Calu3 (cell line): ENCODE measurements around the gene TXK. TPM values are rescaled to one million over a fixed set of nuclear protein-coding genes. Genes with fewer than 3 reads are reported as not detected.

Experiments used
- BruUV-seq: library from RNA; stranded (reverse); fragments of 400-500 nt; replicated peaks from 2 replicates; lab custom pipeline; 2021; lab: Mats Ljungman, UMichigan
- CTCF ChIA-PET: fragments of 300-600 bp; sonication (Branson Sonifier 250); formaldehyde crosslinking; loops from one replicate; lab custom pipeline; 2022; ENCODE audit warnings: antibody characterized with exemption; lab: Charles Lee
- DNase-seq: peaks from one replicate; pipeline ENCODE4 v3.0.0; 2022
- H3K27ac Mint-ChIP-seq: one replicate; pipeline ENCODE4 v1.8.0; 2022; ENCODE audit warnings: mixed read lengths; ENCODE audit not compliant: unreplicated experiment
- H3K27me3 Mint-ChIP-seq: one replicate; pipeline ENCODE4 v1.8.0; 2022; ENCODE audit warnings: mixed read lengths; ENCODE audit not compliant: unreplicated experiment
- H3K36me3 Mint-ChIP-seq: one replicate; pipeline ENCODE4 v1.8.0; 2022; ENCODE audit warnings: mild to moderate bottlenecking, moderate library complexity, mixed read lengths; ENCODE audit not compliant: insufficient read depth, unreplicated experiment
- H3K4me1 Mint-ChIP-seq: one replicate; pipeline ENCODE4 v1.8.0; 2022; ENCODE audit warnings: mild to moderate bottlenecking, low read depth, mixed read lengths; ENCODE audit not compliant: unreplicated experiment
- H3K4me3 Mint-ChIP-seq: one replicate; pipeline ENCODE4 v1.8.0; 2022; ENCODE audit warnings: mild to moderate bottlenecking, low read depth, moderate library complexity, mixed read lengths; ENCODE audit not compliant: unreplicated experiment
- H3K9me3 Mint-ChIP-seq: one replicate; pipeline ENCODE4 v1.8.0; 2022; ENCODE audit warnings: low read depth, mixed read lengths; ENCODE audit not compliant: unreplicated experiment
- intact Hi-C: fragments of 100-400 bp; cut with micrococcal nuclease; formaldehyde crosslinking; loops from one replicate; pipeline ENCODE4 v1.10.0; 2022; ENCODE audit not compliant: unreplicated experiment
- total RNA-seq: library from RNA; stranded (reverse); gene quantifications from 2 replicates; pipeline ENCODE4 v1.2.3, GENCODE V29; 2022
- TF ChIP-seq, protein P1 (sequence below): fragments of 200-600 bp; IDR thresholded peaks from one replicate; pipeline ENCODE4 v1.8.0; 2022; ENCODE audit warnings: antibody characterized with exemption; ENCODE audit not compliant: unreplicated experiment

Gene TXK
- total RNA-seq, 1 experiment from 2014 or later = 2.8 TPM

DNA sequence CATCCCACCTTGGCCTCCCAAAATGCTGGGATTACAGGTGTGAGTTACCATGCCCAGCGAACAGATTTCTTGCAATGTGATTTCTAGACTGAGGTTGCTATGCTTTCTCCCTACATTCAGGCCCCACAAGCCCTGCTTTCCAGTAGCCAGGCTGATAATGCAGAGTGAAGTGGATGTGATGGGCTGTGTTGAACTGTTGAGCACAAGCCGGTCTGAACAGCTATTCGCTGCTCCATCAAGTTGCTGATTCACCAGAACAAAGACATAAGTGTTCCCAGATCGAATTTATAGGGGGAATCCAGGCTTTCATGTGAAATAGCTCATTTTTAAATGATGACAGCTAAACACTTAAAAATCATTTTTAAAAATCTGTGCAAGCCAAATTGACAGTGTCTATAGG lies 109.5 kb downstream of the TXK start:
- intact Hi-C loops = no loop called here
- no TSS peak for BruUV-seq
- Mint-ChIP-seq H3K27me3 (no peaks in the 10 kb centered on the region), H3K9me3 (no peaks in the 10 kb centered on the region), H3K27ac (no peak overlapping the region), H3K4me3 (no peak overlapping the region), H3K36me3 (peaks cover 26% of the 10 kb centered on the region), H3K4me1 (peaks cover 17% of the 10 kb centered on the region)
- CTCF ChIA-PET = no interaction called here
- no peak for DNase-seq
- TF ChIP-seq, protein P1, sequence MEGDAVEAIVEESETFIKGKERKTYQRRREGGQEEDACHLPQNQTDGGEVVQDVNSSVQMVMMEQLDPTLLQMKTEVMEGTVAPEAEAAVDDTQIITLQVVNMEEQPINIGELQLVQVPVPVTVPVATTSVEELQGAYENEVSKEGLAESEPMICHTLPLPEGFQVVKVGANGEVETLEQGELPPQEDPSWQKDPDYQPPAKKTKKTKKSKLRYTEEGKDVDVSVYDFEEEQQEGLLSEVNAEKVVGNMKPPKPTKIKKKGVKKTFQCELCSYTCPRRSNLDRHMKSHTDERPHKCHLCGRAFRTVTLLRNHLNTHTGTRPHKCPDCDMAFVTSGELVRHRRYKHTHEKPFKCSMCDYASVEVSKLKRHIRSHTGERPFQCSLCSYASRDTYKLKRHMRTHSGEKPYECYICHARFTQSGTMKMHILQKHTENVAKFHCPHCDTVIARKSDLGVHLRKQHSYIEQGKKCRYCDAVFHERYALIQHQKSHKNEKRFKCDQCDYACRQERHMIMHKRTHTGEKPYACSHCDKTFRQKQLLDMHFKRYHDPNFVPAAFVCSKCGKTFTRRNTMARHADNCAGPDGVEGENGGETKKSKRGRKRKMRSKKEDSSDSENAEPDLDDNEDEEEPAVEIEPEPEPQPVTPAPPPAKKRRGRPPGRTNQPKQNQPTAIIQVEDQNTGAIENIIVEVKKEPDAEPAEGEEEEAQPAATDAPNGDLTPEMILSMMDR = no peak

DNA sequence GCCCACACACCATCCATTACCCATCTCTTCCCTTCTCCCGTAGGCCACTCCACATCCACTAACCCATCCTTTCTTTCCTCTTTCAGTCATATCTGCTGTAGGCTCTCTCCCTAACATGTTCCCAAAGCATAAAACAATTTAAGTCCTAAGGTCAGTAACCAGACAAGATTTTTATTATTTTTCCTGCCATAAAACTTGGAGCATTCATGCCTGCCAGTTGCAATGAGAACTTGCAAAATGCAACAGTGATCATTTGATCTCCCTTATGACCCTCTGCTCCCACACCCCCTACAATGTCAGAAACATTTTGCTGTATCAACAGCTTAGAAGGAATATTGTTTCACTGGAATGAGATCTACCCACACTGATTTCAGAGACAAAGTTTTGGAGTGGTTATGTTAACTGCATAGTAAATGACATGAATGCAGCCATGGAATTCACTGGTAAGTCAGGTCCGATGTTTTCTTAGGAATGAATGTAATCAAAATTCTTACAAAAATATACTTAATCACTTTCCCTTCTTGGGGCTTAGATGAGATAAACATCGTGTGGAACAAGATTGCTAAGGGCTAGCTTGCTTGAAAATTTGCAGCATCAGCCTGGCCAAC lies 111.8 kb downstream of the TXK start:
- H3K27ac Mint-ChIP-seq = no peak overlapping the region
- peaks cover 18% of the 10 kb centered on the region for H3K36me3 Mint-ChIP-seq
- no peak for DNase-seq
- TF ChIP-seq, protein P1 = no peak
- intact Hi-C loops = no loop called here
- peaks cover 21% of the 10 kb centered on the region for H3K4me1 Mint-ChIP-seq
- CTCF ChIA-PET = no interaction called here
- no peak overlapping the region for H3K4me3 Mint-ChIP-seq
- no peaks in the 10 kb centered on the region for H3K27me3 Mint-ChIP-seq
- no peaks in the 10 kb centered on the region for H3K9me3 Mint-ChIP-seq
- no TSS peak for BruUV-seq

DNA sequence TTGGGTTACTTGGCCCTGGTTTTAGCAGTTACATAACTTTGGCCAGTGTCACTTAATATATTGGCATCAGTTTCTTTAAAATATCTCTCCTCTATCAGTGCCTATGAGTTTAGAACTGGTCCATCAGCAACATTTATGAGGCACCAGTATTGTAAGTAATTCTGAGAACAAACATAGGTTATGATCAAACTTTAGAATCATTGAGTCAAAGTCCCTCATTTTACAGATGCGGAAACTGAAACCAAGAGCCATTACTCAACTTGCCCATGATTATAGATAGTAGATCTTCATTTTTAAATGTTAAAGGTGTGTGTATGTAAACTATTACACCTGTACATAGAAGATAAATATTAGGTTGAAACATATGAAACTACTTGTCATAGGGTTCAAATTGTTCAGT lies 113.0 kb downstream of the TXK start:
- Mint-ChIP-seq H3K9me3 (no peaks in the 10 kb centered on the region), H3K27ac (no peak overlapping the region), H3K36me3 (peaks cover 22% of the 10 kb centered on the region), H3K4me1 (peaks cover 21% of the 10 kb centered on the region), H3K4me3 (no peak overlapping the region), H3K27me3 (no peaks in the 10 kb centered on the region)
- TF ChIP-seq, protein P1 = no peak
- CTCF ChIA-PET = no interaction called here
- no peak for DNase-seq
- intact Hi-C loops = no loop called here
- BruUV-seq = no TSS peak

DNA sequence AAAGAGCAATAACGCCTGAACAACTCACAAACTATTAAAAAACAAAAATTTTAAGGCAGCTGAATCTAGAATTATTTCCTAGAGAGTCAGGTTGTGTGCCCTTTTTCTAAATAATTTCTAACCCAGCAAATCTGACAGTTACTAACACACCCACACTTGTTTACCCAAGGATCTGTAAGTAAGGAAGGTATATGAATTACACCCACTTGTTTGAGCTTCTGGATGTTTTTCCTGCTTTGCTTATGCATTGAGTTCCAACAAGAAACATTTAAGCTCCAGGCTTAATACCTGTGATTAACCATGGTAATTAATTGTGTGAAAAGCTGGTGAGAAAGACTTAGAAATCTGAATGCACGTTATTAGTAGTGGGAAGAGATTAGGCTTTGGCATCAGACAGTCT lies 115.9 kb downstream of the TXK start:
- CTCF ChIA-PET = no interaction called here
- Mint-ChIP-seq H3K36me3 (peaks cover 26% of the 10 kb centered on the region), H3K9me3 (no peaks in the 10 kb centered on the region), H3K4me1 (peaks cover 21% of the 10 kb centered on the region), H3K27ac (no peak overlapping the region), H3K4me3 (peak overlapping the region; percentile 89), H3K27me3 (no peaks in the 10 kb centered on the region)
- TF ChIP-seq, protein P1 = no peak
- BruUV-seq = no TSS peak
- DNase-seq = no peak
- intact Hi-C loops = loop anchor here (5.0 kb wide), 2 partner anchors 54 to 91 kb away; no protein-coding TSS in a partner anchor
